Osteocyte (in vitro differentiated cells): Measurements from ENCODE around the gene CERS3. TPM values are rescaled to one million over a fixed set of nuclear protein-coding genes. Genes with fewer than 3 reads are reported as not detected.

ENCODE experiments used
- DNase-seq: peaks from one replicate; pipeline ENCODE4 v3.0.0; 2021; ENCODE audit warnings: mixed read lengths; ENCODE audit not compliant: unreplicated experiment; ENCODE audit errors: extremely low spot score
- H3K27ac Mint-ChIP-seq: one replicate; pipeline ENCODE4 v1.8.0; 2021; ENCODE audit warnings: mild to moderate bottlenecking, mixed read lengths; ENCODE audit not compliant: unreplicated experiment
- H3K27me3 Mint-ChIP-seq: one replicate; pipeline ENCODE4 v1.8.0; 2021; ENCODE audit warnings: mixed read lengths; ENCODE audit not compliant: unreplicated experiment
- H3K36me3 Mint-ChIP-seq: one replicate; pipeline ENCODE4 v1.8.0; 2021; ENCODE audit warnings: mixed read lengths; ENCODE audit not compliant: unreplicated experiment
- H3K4me1 Mint-ChIP-seq: one replicate; pipeline ENCODE4 v1.8.0; 2021; ENCODE audit warnings: mixed read lengths; ENCODE audit not compliant: unreplicated experiment
- H3K4me3 Mint-ChIP-seq: one replicate; pipeline ENCODE4 v1.8.0; 2021; ENCODE audit warnings: mild to moderate bottlenecking, moderate library complexity, mixed read lengths; ENCODE audit not compliant: unreplicated experiment
- H3K9me3 Mint-ChIP-seq: one replicate; pipeline ENCODE4 v1.8.0; 2021; ENCODE audit warnings: mixed read lengths; ENCODE audit not compliant: unreplicated experiment
- CTCF ChIP-seq: fragments of 200-600 bp; sonication (generic); IDR thresholded peaks from 2 replicates; pipeline ENCODE4 v1.5.0; 2021; ENCODE audit warnings: antibody characterized with exemption, mild to moderate bottlenecking, moderate library complexity
- total RNA-seq: library from RNA; stranded (reverse); gene quantifications from 2 replicates; pipeline ENCODE4 v1.2.1, GENCODE V29; 2021

Gene CERS3
- total RNA-seq, 1 donor from 2014 or later, result not detected

DNA sequence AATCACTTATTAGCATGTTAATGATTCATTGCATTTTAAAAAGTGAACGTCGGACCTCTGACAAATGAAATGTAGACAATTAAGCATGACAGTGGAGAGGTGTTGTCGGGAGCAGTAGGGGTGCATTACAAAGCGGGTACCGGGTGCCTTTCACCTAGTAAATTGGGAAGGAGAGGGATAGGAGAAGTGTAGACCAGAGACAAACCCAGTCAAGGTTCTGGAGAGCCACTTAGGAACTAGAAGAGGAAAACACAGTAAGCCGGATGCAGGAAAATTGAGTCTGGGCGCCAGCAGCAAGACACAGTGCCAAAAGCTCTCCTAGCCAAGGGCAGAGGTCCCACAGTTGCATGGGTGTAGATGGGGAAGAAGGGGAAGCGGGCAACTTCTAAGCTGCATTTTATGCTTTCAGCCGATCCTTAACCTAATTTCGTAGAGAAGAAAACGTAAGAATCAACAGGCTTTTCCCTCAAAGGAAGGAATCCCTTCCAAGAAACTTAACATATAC, 3.1 kb upstream of the CERS3 start:
- peaks cover 2% of the 10 kb centered on the region for H3K27me3 Mint-ChIP-seq

DNA sequence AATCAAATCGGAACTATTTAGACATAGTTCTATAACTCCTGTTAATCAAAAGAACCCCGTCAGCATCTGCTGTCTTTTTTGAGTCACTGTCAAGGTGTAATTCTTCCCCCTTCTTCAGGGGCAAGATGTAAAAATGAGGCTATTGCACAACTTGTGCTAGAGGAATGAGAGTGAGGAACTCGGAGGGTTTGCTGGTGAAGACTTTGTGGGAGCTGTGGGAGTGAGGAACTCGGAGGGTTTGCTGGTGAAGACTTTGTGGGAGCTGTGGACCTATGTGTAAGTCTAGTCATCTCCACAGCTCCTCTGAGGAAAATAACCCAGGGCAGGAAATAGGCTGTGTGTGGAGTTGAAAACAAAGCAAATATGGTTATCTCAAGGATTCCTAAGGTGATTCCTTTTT, 2.5 kb upstream of the CERS3 start:
- Mint-ChIP-seq H3K36me3 (no peaks in the 10 kb centered on the region), H3K27ac (no peak overlapping the region), H3K4me3 (no peak overlapping the region), H3K4me1 (no peaks in the 10 kb centered on the region), H3K9me3 (no peaks in the 10 kb centered on the region), H3K27me3 (peaks cover 2% of the 10 kb centered on the region)
- TF ChIP-seq CTCF, result no peak
- DNase-seq, result no peak

More for the DNA sequence above, 3.1 kb upstream of the CERS3 start:
- Mint-ChIP-seq H3K27ac (no peak overlapping the region), H3K36me3 (no peaks in the 10 kb centered on the region), H3K9me3 (no peaks in the 10 kb centered on the region), H3K4me3 (no peak overlapping the region), H3K4me1 (no peaks in the 10 kb centered on the region)
- TF ChIP-seq CTCF, result no peak
- no peak for DNase-seq

DNA sequence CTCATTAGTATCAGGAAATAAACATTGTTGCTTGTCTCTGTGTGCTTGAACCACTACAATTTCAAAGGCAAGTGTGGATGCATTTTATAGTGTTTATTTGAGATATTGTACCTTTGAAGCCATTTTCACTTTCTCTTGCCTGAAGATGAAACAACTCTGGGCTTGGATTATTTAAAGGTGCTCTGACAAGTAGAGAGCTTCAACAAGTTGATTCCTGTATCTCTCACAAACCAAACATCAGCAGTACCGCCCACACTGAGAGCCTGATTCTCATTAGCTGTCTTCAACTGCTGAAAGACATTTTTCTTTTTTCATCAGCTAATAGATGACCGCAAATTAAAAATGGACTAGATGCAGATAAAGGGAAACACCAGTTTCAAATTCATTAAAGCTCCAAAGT, 806 bp upstream of the CERS3 start:
- no peaks in the 10 kb centered on the region for H3K9me3 Mint-ChIP-seq
- H3K36me3 Mint-ChIP-seq, result no peaks in the 10 kb centered on the region
- no peaks in the 10 kb centered on the region for H3K4me1 Mint-ChIP-seq
- H3K27ac Mint-ChIP-seq, result no peak overlapping the region
- no peak for DNase-seq
- no peak for TF ChIP-seq CTCF
- no peak overlapping the region for H3K4me3 Mint-ChIP-seq
- H3K27me3 Mint-ChIP-seq, result peaks cover 2% of the 10 kb centered on the region

GRCh38 chr15:100526027-100526481, 2.7 kb downstream of the CERS3 start:
- TF ChIP-seq CTCF, result no peak
- Mint-ChIP-seq H3K9me3 (no peaks in the 10 kb centered on the region), H3K4me1 (no peaks in the 10 kb centered on the region), H3K27me3 (no peaks in the 10 kb centered on the region), H3K27ac (no peak overlapping the region), H3K4me3 (no peak overlapping the region), H3K36me3 (no peaks in the 10 kb centered on the region)
- no peak for DNase-seq

DNA sequence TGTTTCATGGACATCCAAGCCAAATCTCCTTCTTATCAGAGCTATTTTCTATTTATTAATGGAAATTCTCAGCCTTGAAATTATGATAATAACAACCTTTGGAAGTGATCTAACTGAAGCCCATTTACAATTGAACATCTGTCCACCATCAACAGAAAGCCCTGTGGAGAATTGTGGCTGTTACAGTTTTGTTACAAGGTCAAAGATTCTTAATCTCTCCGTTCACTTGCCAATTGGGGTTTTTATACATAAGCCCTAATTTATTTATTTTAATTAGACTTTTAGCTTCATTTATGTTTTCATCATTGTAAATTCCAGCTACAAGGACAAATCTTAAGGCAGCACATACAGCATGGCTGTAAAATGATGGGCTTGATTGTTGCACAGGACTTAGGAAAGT, 3.3 kb downstream of the CERS3 start:
- no peak overlapping the region for H3K27ac Mint-ChIP-seq
- H3K36me3 Mint-ChIP-seq, result no peaks in the 10 kb centered on the region
- no peak for DNase-seq
- no peaks in the 10 kb centered on the region for H3K27me3 Mint-ChIP-seq
- no peaks in the 10 kb centered on the region for H3K9me3 Mint-ChIP-seq
- no peaks in the 10 kb centered on the region for H3K4me1 Mint-ChIP-seq
- no peak overlapping the region for H3K4me3 Mint-ChIP-seq
- no peak for TF ChIP-seq CTCF
